OCI-LY3 (cell line): ENCODE results near the gene PLCL1.

Experiments used
- CTCF ChIP-seq: fragments of 200-600, 300-600 bp; sonication (generic); IDR thresholded peaks from 2 replicates; pipeline ENCODE4 v1.5.1; 2014; ENCODE audit warnings: antibody characterized with exemption, low read length, low read depth
- EZH2phosphoT487 ChIP-seq: fragments of 200-600 bp; shearing (Covaris generic); IDR thresholded peaks from 2 replicates; pipeline ENCODE4 v1.6.1; 2018; ENCODE audit warnings: antibody characterized with exemption, mixed run types, low read depth

- TF ChIP-seq CTCF (no peak), EZH2phosphoT487 (no peak)
These were observed 5.6 kb downstream of the PLCL1 start for GRCh38 chr2:197810016-197810415.
